B cell (primary cell): ENCODE measurements around the gene RELL2. TPM values are rescaled to one million over a fixed set of nuclear protein-coding genes. Genes with fewer than 3 reads are reported as not detected.

ENCODE experiments used
- ATAC-seq: fragments of 200-7000 bp; cut with Tn5 transposase; one replicate; pipeline ENCODE4 v1.10.0; 2021; ENCODE audit warnings: low read depth, mild to moderate bottlenecking, moderate number of reproducible peaks, moderate library complexity
- CTCF ChIA-PET: fragments of 350-600 bp; sonication (Branson Sonifier 250); formaldehyde crosslinking; loops from one replicate; lab custom pipeline; 2021; ENCODE audit warnings: antibody characterized with exemption, inconsistent platforms; lab: Charles Lee
- POLR2A ChIA-PET: fragments of 350-600 bp; sonication (Branson Sonifier 250); formaldehyde crosslinking; loops from one replicate; lab custom pipeline; 2021; ENCODE audit warnings: antibody characterized with exemption; lab: Charles Lee
- DNase-seq: peaks from one replicate; pipeline ENCODE4 v3.0.0; 2013
- H2AFZ ChIP-seq: 2 replicates; pipeline ENCODE4 v1.6.1; 2012; ENCODE audit warnings: mild to moderate bottlenecking, low read depth, low read length; ENCODE audit not compliant: insufficient read depth, poor library complexity, severe bottlenecking
- H3K27ac ChIP-seq, 2 donors: 1 replicate in 1 of 2; 2 replicates in 1 of 2; pipeline ENCODE4 v1.5.1; 2012 to 2013; ENCODE audit warnings: low read length in 2 of 2, mild to moderate bottlenecking in 2 of 2, moderate library complexity in 1 of 2
- H3K27me3 ChIP-seq, 4 experiments: fragments of 200-600 bp in 1 of 4; sonication (generic) in 1 of 4; replicated peaks in 1 of 4; 1 replicate in 2 of 4; 2 replicates in 2 of 4; pipeline versions ENCODE4 v1.6.1 to v1.7.0; 2013 to 2016; ENCODE audit warnings: low read length in 3 of 4, mild to moderate bottlenecking in 2 of 4, mixed read lengths in 1 of 4, moderate library complexity in 1 of 4; ENCODE audit not compliant: insufficient read depth in 4 of 4, control insufficient read depth in 3 of 4; ENCODE audit errors: control extremely low read depth in 1 of 4
- H3K36me3 ChIP-seq, 2 experiments: replicated peaks in 1 of 2; 1 replicate in 1 of 2; 2 replicates in 1 of 2; pipeline versions ENCODE4 v1.6.1 to v1.7.1; 2013; ENCODE audit warnings: low read length in 1 of 2; ENCODE audit not compliant: insufficient read depth in 2 of 2, control insufficient read depth in 1 of 2; ENCODE audit errors: control extremely low read depth in 1 of 2, extremely low read depth in 1 of 2
- H3K4me1 ChIP-seq, 2 donors: fragments of 200-600 bp in 1 of 2; sonication (generic) in 1 of 2; 1 replicate in 1 of 2; 2 replicates in 1 of 2; pipeline versions ENCODE4 v1.5.1 to v1.6.1; 2013 to 2017; ENCODE audit warnings: low read length in 2 of 2; ENCODE audit not compliant: control insufficient read depth in 2 of 2, insufficient read depth in 2 of 2
- H3K4me2 ChIP-seq: replicated peaks from 2 replicates; pipeline ENCODE3; 2012; ENCODE audit warnings: mild to moderate bottlenecking, low read depth, low read length; ENCODE audit not compliant: poor library complexity, severe bottlenecking
- H3K4me3 ChIP-seq, 5 experiments: fragments of 200-600 bp in 1 of 5; sonication (generic) in 1 of 5; 1 replicate in 3 of 5; 2 replicates in 2 of 5; pipeline versions ENCODE4 v1.5.1 to v1.7.0; 2011 to 2016; ENCODE audit warnings: low read length in 4 of 5, mild to moderate bottlenecking in 4 of 5, low read depth in 2 of 5, control low read depth in 1 of 5, moderate library complexity in 1 of 5; ENCODE audit not compliant: insufficient read depth in 1 of 5; ENCODE audit errors: control extremely low read depth in 1 of 5, extremely low read depth in 1 of 5
- H3K79me2 ChIP-seq: fragments of 200-600 bp; sonication (generic); one replicate; pipeline ENCODE4 v1.6.0; 2016; ENCODE audit warnings: low read length; ENCODE audit not compliant: control insufficient read depth, insufficient read depth
- H3K9ac ChIP-seq: fragments of 200-600 bp; sonication (generic); 2 replicates; pipeline ENCODE4 v1.6.1; 2017; ENCODE audit warnings: mild to moderate bottlenecking, low read length, moderate library complexity
- H3K9me3 ChIP-seq, 3 donors: one replicate each; pipeline versions ENCODE4 v1.6.1 to v1.7.1; 2013; ENCODE audit warnings: low read length in 2 of 3; ENCODE audit not compliant: control insufficient read depth in 2 of 3, insufficient read depth in 1 of 3; ENCODE audit errors: control extremely low read depth in 1 of 3
- H4K20me1 ChIP-seq: 2 replicates; pipeline ENCODE4 v1.6.0; 2012; ENCODE audit warnings: mild to moderate bottlenecking, low read length; ENCODE audit not compliant: insufficient read depth, control insufficient read depth, poor library complexity, severe bottlenecking
- H3K27ac Mint-ChIP-seq: one replicate; pipeline ENCODE4 v1.8.0; 2021; ENCODE audit warnings: mixed read lengths
- H3K27me3 Mint-ChIP-seq: one replicate; pipeline ENCODE4 v1.8.0; 2021; ENCODE audit warnings: mixed read lengths
- H3K4me1 Mint-ChIP-seq: one replicate; pipeline ENCODE4 v1.8.0; 2021; ENCODE audit warnings: mixed read lengths
- H3K4me3 Mint-ChIP-seq: one replicate; pipeline ENCODE4 v1.8.0; 2021; ENCODE audit warnings: mixed read lengths
- H3K9me3 Mint-ChIP-seq: one replicate; pipeline ENCODE4 v1.8.0; 2022; ENCODE audit warnings: mixed read lengths; ENCODE audit not compliant: insufficient read depth
- EZH2 ChIP-seq: IDR thresholded peaks from 2 replicates; pipeline ENCODE4 v1.6.1; 2012; ENCODE audit warnings: borderline replicate concordance, low read depth, mild to moderate bottlenecking, moderate library complexity, low read length; ENCODE audit not compliant: insufficient read depth, poor library complexity, severe bottlenecking
- WGBS: methylation state at CpG from one replicate; pipeline ENCODE4 v1.1.5; 2013; ENCODE audit warnings: missing lambda C conversion rate; ENCODE audit not compliant: insufficient coverage; 5-methylcytosine and 5-hydroxymethylcytosine counted together
- intact Hi-C: fragments of 100-400 bp; cut with micrococcal nuclease; formaldehyde crosslinking; loops from one replicate; pipeline ENCODE4 v1.10.0; 2022
- polyA plus RNA-seq: library from polyadenylated mRNA; depleted of rRNA; stranded (reverse); fragments of >200 nt; gene quantifications from 2 replicates; pipeline ENCODE4 v1.2.3, GENCODE V29; 2012
- total RNA-seq, 2 donors: library from RNA; stranded (reverse); fragments of 120-200 nt in 1 of 2; gene quantifications; 1 replicate in 1 of 2; 2 replicates in 1 of 2; pipeline versions ENCODE4 v1.2.3 to v1.2.4, GENCODE V29; 2013 to 2022
- TF ChIP-seq, protein P1 (sequence below): fragments of 200-600 bp; IDR thresholded peaks from one replicate; pipeline ENCODE4 v1.8.0; 2022; ENCODE audit warnings: antibody characterized with exemption, mild to moderate bottlenecking

The RELL2 gene
- total and polyA plus RNA-seq, 2 donors (not counting 1 experiment from before 2014, with no cell fraction given): 12.1 to 48.9 TPM

DNA sequence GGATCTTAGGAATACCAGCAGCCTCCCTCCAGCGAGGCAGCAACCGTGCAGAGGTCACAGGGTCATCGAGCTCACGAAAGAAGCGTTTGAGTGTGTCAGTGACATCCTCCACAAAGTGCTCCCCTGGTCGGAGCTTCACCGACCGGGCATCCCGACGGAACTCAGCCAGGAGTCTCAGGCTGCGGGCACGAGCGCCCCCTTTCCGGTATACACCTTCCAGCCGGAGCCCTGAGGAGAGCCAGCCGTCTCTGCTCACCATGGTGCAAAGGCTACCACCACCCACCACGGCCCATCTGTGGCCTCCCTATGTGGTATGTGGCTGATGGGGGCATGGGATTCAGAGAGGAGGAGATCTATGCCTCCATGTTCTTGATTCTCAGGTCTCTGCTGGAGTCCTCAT is 25.2 kb downstream of the RELL2 start:
- 92% methylated on average over 11 of the region's 17 CpGs for WGBS

GRCh38 chr5:141663506-141663905 is 26.7 kb downstream of the RELL2 start:
- Histone ChIP-seq H3K79me2 (no peaks in the 10 kb centered on the region), H3K27ac (no peak overlapping the region), H3K4me1 (peaks cover 4 to 6% of the 10 kb centered on the region in 2 donors), H3K36me3 (no peaks in the 10 kb centered on the region), H2AFZ (no peak overlapping the region), H3K27me3 (peaks cover 0 to 4% (median under 1%) of the 10 kb centered on the region in 4 experiments), H4K20me1 (no peaks in the 10 kb centered on the region), H3K4me3 (no peak overlapping the region), H3K9ac (no peak overlapping the region), H3K9me3 (peaks cover 0 to 6% (median 0%) of the 10 kb centered on the region in 3 donors), H3K4me2 (no peak overlapping the region)
- DNase-seq (no peak), ATAC-seq (no peak)
- intact Hi-C loops: no loop called here
- no peak overlapping the region for H3K27ac Mint-ChIP-seq
- ChIA-PET POLR2A (no interaction called here), CTCF (interaction anchor here (0.6 to 4.4 kb wide), 12 partner anchors 23 to 481 kb away, joined by 3 to 48 read pairs (median 4); partner anchors contain the start of genes PCDH1 and PCDH12)
- H3K4me3 Mint-ChIP-seq: no peak overlapping the region
- peaks cover 2% of the 10 kb centered on the region for H3K27me3 Mint-ChIP-seq
- 100% methylated on average over 3 of the region's 8 CpGs for WGBS
- no peak for TF ChIP-seq EZH2
- TF ChIP-seq, protein P1, sequence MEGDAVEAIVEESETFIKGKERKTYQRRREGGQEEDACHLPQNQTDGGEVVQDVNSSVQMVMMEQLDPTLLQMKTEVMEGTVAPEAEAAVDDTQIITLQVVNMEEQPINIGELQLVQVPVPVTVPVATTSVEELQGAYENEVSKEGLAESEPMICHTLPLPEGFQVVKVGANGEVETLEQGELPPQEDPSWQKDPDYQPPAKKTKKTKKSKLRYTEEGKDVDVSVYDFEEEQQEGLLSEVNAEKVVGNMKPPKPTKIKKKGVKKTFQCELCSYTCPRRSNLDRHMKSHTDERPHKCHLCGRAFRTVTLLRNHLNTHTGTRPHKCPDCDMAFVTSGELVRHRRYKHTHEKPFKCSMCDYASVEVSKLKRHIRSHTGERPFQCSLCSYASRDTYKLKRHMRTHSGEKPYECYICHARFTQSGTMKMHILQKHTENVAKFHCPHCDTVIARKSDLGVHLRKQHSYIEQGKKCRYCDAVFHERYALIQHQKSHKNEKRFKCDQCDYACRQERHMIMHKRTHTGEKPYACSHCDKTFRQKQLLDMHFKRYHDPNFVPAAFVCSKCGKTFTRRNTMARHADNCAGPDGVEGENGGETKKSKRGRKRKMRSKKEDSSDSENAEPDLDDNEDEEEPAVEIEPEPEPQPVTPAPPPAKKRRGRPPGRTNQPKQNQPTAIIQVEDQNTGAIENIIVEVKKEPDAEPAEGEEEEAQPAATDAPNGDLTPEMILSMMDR: no peak
- H3K9me3 Mint-ChIP-seq: no peaks in the 10 kb centered on the region
- peaks cover 4% of the 10 kb centered on the region for H3K4me1 Mint-ChIP-seq

More for the DNA sequence above, 25.2 kb downstream of the RELL2 start:
- H3K27ac Mint-ChIP-seq: no peak overlapping the region
- H3K27me3 ChIP-seq: peaks cover 0 to 4% (median 1%) of the 10 kb centered on the region in 4 experiments
- H3K4me3 ChIP-seq: no peak overlapping the region
- no peak for TF ChIP-seq EZH2
- TF ChIP-seq, protein P1: no peak
- H2AFZ ChIP-seq: no peak overlapping the region
- intact Hi-C loops: no loop called here
- CTCF ChIA-PET: interaction anchor here (1.0 to 2.0 kb wide), 5 partner anchors 25 to 328 kb away, joined by 3 to 8 read pairs (median 3); no protein-coding TSS in a partner anchor
- H3K9ac ChIP-seq: no peak overlapping the region
- H3K9me3 ChIP-seq: peaks cover 0 to 6% (median 0%) of the 10 kb centered on the region in 3 donors
- no peaks in the 10 kb centered on the region for H3K36me3 ChIP-seq
- POLR2A ChIA-PET: no interaction called here
- peaks cover 9% of the 10 kb centered on the region for H3K27me3 Mint-ChIP-seq
- H3K4me2 ChIP-seq: no peak overlapping the region
- peaks cover 4% of the 10 kb centered on the region for H3K4me1 Mint-ChIP-seq
- H3K27ac ChIP-seq: no peak overlapping the region
- ATAC-seq (no peak), DNase-seq (no peak)
- no peak overlapping the region for H3K4me3 Mint-ChIP-seq
- no peaks in the 10 kb centered on the region for H3K9me3 Mint-ChIP-seq
- peaks cover 4 to 6% of the 10 kb centered on the region in 2 donors for H3K4me1 ChIP-seq
- no peaks in the 10 kb centered on the region for H3K79me2 ChIP-seq
- H4K20me1 ChIP-seq: no peaks in the 10 kb centered on the region
